WI38 (cell line): ENCODE measurements around the gene SLC7A5.
"Not testable (repeated sequence)": the region's sequence is repeated elsewhere in the genome, so short reads cannot be mapped to it uniquely, and the experiment has no call there.

ENCODE experiments used
- H3K4me3 ChIP-seq: 2 replicates; pipeline ENCODE4 v1.5.1; 2011; ENCODE audit warnings: low read depth, mild to moderate bottlenecking, control low read depth, low read length
- CTCF ChIP-seq: IDR thresholded peaks from 2 replicates; pipeline ENCODE4 v1.5.1; 2012; ENCODE audit warnings: low read depth, mild to moderate bottlenecking, control low read depth, low read length

SLC7A5 gene

GRCh38 chr16:87816507-87817100, 52.7 kb downstream of the SLC7A5 start:
- no peak for TF ChIP-seq CTCF
- H3K4me3 ChIP-seq, result no peak overlapping the region

GRCh38 chr16:87815567-87815966, 53.7 kb downstream of the SLC7A5 start:
- no peak for TF ChIP-seq CTCF
- H3K4me3 ChIP-seq, result no peak overlapping the region

DNA sequence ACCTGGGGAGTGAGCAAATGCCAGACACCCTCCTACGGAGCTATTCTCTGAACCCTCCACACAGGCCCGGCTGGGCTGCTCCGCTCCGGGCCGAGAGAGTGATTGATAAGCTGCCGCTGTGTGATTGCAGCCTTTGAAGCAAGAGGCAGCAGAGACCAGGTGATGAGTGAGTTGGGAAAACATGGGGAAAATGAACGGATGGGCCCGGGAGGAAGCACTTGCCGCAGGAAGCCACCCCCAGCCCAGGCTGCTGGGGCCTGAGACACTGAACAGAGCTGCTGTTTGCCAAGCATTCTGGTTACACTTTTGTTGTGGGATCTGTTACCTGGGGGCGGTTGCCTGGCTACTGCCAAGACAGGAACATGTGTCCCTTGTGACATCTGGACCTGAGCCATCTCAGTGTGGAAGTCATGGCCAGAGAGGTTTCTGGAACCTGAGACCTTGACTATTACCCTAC, 57.1 kb downstream of the SLC7A5 start:
- no peak for TF ChIP-seq CTCF
- no peak overlapping the region for H3K4me3 ChIP-seq

DNA sequence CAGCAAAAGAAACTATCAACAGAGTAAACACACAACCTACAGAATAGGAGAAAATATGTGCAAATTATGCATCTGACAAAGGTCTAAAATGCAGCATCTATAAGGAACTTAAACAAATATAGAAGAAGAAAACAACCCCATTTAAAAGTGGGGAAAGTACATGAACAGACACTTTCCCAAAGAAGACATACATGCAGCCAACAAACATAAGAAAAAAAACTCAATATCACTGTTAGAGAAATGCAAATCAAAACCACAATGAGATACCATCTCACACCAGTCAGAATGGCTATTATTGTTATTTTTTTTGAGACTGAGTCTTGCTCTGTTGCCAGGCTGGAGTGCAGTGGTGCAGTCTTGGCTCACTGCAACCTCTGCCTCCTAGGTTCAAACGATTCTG, 57.9 kb downstream of the SLC7A5 start:
- H3K4me3 ChIP-seq, result not testable (repeated sequence)

- no peak overlapping the region for H3K4me3 ChIP-seq
- TF ChIP-seq CTCF, result no peak
Observed at GRCh38 chr16:87809150-87809902, 60.0 kb downstream of the SLC7A5 start.

- no peak overlapping the region for H3K4me3 ChIP-seq
- no peak for TF ChIP-seq CTCF
Observed at GRCh38 chr16:87808108-87808507, 61.2 kb downstream of the SLC7A5 start.

GRCh38 chr16:87806641-87807546, 62.4 kb downstream of the SLC7A5 start:
- no peak for TF ChIP-seq CTCF
- H3K4me3 ChIP-seq, result peak overlapping the region; percentile 47
